KBM-7 (cell line): ENCODE measurements around the gene COMMD10.
A peak's percentile ranks its signal among the peaks of the same experiment; 100 is the strongest.
"Not testable (repeated sequence)": the region's sequence is repeated elsewhere in the genome, so short reads cannot be mapped to it uniquely, and the experiment has no call there.

Experiments used
- DNase-seq: peaks from one replicate; pipeline ENCODE4 v3.0.0-alpha.2; 2015
- in situ Hi-C: fragments of 300-500 bp; cut with MboI; formaldehyde crosslinking; loops from 2 replicates; pipeline ENCODE4 v1.14.3; 2020; ENCODE audit warnings: low sequenced_read_pairs, low pct_unique_long_range_greater_than_20kb, mixed read lengths

Gene COMMD10

GRCh38 chr5:116084871-116085715, at the start of gene COMMD10:
TSS of gene COMMD10 (plus strand) at chr5:116085025.
- in situ Hi-C loops, result no loop called here
- DNase-seq, result peak; percentile 78

GRCh38 chr5:116035123-116035522, 49.7 kb upstream of the COMMD10 start:
- no peak for DNase-seq
- in situ Hi-C loops, result no loop called here

- in situ Hi-C loops, result no loop called here
- DNase-seq, result no peak
These were observed 47.5 kb upstream of the COMMD10 start for GRCh38 chr5:116037236-116037822.

- in situ Hi-C loops, result no loop called here
- DNase-seq, result peak; percentile 74
These were observed 46.0 kb upstream of the COMMD10 start for GRCh38 chr5:116038817-116039216.

- DNase-seq, result no peak
- in situ Hi-C loops, result no loop called here
These were observed 42.5 kb upstream of the COMMD10 start for GRCh38 chr5:116042375-116042774.

GRCh38 chr5:116044073-116044472, 40.8 kb upstream of the COMMD10 start:
- in situ Hi-C loops, result no loop called here
- no peak for DNase-seq

GRCh38 chr5:116045821-116046220, 39.0 kb upstream of the COMMD10 start:
- no peak for DNase-seq
- in situ Hi-C loops, result no loop called here

- in situ Hi-C loops, result no loop called here
- no peak for DNase-seq
These were observed 38.6 kb upstream of the COMMD10 start for GRCh38 chr5:116046261-116046660.

- no peak for DNase-seq
- in situ Hi-C loops, result no loop called here
These were observed 38.0 kb upstream of the COMMD10 start for GRCh38 chr5:116046823-116047222.

- in situ Hi-C loops, result loop anchor here (25.0 kb wide), 1 partner anchor 171 kb away; no protein-coding TSS in a partner anchor
These were observed 26.4 kb upstream of the COMMD10 start for GRCh38 chr5:116058346-116058936.

GRCh38 chr5:116062352-116062751, 22.5 kb upstream of the COMMD10 start:
- in situ Hi-C loops, result loop anchor here (25.0 kb wide), 1 partner anchor 175 kb away; no protein-coding TSS in a partner anchor
- DNase-seq, result no peak

More at GRCh38 chr5:116058346-116058936, 26.4 kb upstream of the COMMD10 start:
- peak; percentile 42 for DNase-seq

- no peak for DNase-seq
- in situ Hi-C loops, result loop anchor here (25.0 kb wide), 1 partner anchor 177 kb away; no protein-coding TSS in a partner anchor
These were observed 20.9 kb upstream of the COMMD10 start for GRCh38 chr5:116063950-116064349.

GRCh38 chr5:116068028-116068632, 16.7 kb upstream of the COMMD10 start:
- DNase-seq, result peak; percentile 66
- in situ Hi-C loops, result loop anchor here (25.0 kb wide), 1 partner anchor 181 kb away; no protein-coding TSS in a partner anchor

- in situ Hi-C loops, result loop anchor here (25.0 kb wide), 1 partner anchor 184 kb away; no protein-coding TSS in a partner anchor
- DNase-seq, result no peak
These were observed 13.6 kb upstream of the COMMD10 start for GRCh38 chr5:116071211-116071610.

GRCh38 chr5:116075191-116075831, 9.5 kb upstream of the COMMD10 start:
- DNase-seq, result peak; percentile 77
- in situ Hi-C loops, result no loop called here

- in situ Hi-C loops, result no loop called here
- peak; percentile 78 for DNase-seq
These were observed 8.3 kb upstream of the COMMD10 start for GRCh38 chr5:116076496-116076895.

GRCh38 chr5:116078199-116078598, 6.6 kb upstream of the COMMD10 start:
- no peak for DNase-seq
- in situ Hi-C loops, result no loop called here

GRCh38 chr5:116084287-116084691, 536 bp upstream of the COMMD10 start:
- in situ Hi-C loops, result no loop called here
- peak; percentile 34 for DNase-seq

GRCh38 chr5:116086309-116086708, 1.5 kb downstream of the COMMD10 start:
- in situ Hi-C loops, result not testable (repeated sequence)

More at GRCh38 chr5:116086309-116086708, 1.5 kb downstream of the COMMD10 start:
- not testable (repeated sequence) for DNase-seq
